ENCODE measurements around the gene EFCAB8.

The EFCAB8 gene

GRCh38 chr20:33009214-33010132 is 150.8 kb downstream of the EFCAB8 start:
- DNase-seq = no peak

GRCh38 chr20:33010133-33010504 is 151.4 kb downstream of the EFCAB8 start:
- DNase-seq = no peak

GRCh38 chr20:33010674-33011449 is 152.1 kb downstream of the EFCAB8 start:
- no peak for DNase-seq
